ENCODE measurements around the gene DUOX2.
"Not testable (repeated sequence)": the region's sequence is repeated elsewhere in the genome, so short reads cannot be mapped to it uniquely, and the experiment has no call there.

Gene DUOX2

GRCh38 chr15:45111390-45112142 lies 2.4 kb downstream of the DUOX2 start:
- no peak overlapping the region for H3K27ac ChIP-seq
- TF ChIP-seq CTCF (conservative IDR thresholded peaks at IDR 0.05): no peak

- no peak for TF ChIP-seq CTCF (conservative IDR thresholded peaks at IDR 0.05)
- no peak overlapping the region for H3K27ac ChIP-seq
These were observed 3.6 kb downstream of the DUOX2 start for GRCh38 chr15:45110256-45110820.

GRCh38 chr15:45107941-45108630 lies 5.9 kb downstream of the DUOX2 start:
- TF ChIP-seq CTCF (conservative IDR thresholded peaks at IDR 0.05): no peak
- no peak overlapping the region for H3K27ac ChIP-seq

GRCh38 chr15:45106002-45106790 lies 7.8 kb downstream of the DUOX2 start:
- TF ChIP-seq CTCF (conservative IDR thresholded peaks at IDR 0.05): no peak

GRCh38 chr15:45105586-45105985 lies 8.4 kb downstream of the DUOX2 start:
- no peak for TF ChIP-seq CTCF (conservative IDR thresholded peaks at IDR 0.05)
- H3K27ac ChIP-seq: no peak overlapping the region

More at GRCh38 chr15:45106002-45106790, 7.8 kb downstream of the DUOX2 start:
- no peak overlapping the region for H3K27ac ChIP-seq

GRCh38 chr15:45104170-45104569 lies 9.8 kb downstream of the DUOX2 start:
- H3K27ac ChIP-seq: not testable (repeated sequence)

- TF ChIP-seq CTCF (conservative IDR thresholded peaks at IDR 0.05): no peak
- no peak overlapping the region for H3K27ac ChIP-seq
These were observed 11.7 kb downstream of the DUOX2 start for GRCh38 chr15:45102226-45102625.
